ENCODE results near the gene ZNF264.

DNA sequence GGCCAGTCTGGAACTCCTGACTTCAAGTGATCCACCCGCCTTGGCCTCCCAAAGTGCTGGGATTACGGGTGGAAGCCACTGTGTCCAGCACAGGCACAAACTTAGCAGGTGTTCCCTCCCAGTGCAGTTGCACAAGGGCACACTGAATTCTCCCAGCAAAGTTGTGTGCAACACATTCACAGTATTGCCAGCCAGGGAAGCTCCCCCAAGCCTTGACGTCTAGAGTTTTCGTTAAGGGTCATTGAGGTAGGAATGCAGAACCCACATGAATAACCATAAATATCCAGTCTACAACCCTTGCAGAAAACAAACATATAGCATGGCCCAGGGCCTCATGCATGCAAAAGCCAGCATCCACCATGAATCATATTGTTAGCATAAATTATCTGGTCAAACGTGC, 36.2 kb downstream of the ZNF264 start:
- TF ChIP-seq, protein P1, sequence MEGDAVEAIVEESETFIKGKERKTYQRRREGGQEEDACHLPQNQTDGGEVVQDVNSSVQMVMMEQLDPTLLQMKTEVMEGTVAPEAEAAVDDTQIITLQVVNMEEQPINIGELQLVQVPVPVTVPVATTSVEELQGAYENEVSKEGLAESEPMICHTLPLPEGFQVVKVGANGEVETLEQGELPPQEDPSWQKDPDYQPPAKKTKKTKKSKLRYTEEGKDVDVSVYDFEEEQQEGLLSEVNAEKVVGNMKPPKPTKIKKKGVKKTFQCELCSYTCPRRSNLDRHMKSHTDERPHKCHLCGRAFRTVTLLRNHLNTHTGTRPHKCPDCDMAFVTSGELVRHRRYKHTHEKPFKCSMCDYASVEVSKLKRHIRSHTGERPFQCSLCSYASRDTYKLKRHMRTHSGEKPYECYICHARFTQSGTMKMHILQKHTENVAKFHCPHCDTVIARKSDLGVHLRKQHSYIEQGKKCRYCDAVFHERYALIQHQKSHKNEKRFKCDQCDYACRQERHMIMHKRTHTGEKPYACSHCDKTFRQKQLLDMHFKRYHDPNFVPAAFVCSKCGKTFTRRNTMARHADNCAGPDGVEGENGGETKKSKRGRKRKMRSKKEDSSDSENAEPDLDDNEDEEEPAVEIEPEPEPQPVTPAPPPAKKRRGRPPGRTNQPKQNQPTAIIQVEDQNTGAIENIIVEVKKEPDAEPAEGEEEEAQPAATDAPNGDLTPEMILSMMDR (IDR thresholded peaks at IDR 0.05) = no peak
- TF ChIP-seq POLR2A (IDR thresholded peaks at IDR 0.05) = no peak

Measured in Peyer's patch (tissue), 4 donors.